H1 (cell line): ENCODE results near the gene CAD. TPM values are rescaled to one million over a fixed set of nuclear protein-coding genes. Genes with fewer than 3 reads are reported as not detected.

Experiments used
- CTCF ChIA-PET: fragments of 300-600 bp; sonication (Branson Sonifier 250); formaldehyde crosslinking; loops from one replicate; lab custom pipeline; 2021; ENCODE audit not compliant: partially characterized antibody; lab: Charles Lee
- POLR2A ChIA-PET: fragments of 300-600 bp; sonication (Branson Sonifier 250); formaldehyde crosslinking; loops from one replicate; lab custom pipeline; 2021; ENCODE audit warnings: inconsistent platforms; ENCODE audit not compliant: partially characterized antibody; lab: Charles Lee
- DNase-seq, 2 experiments: peaks; one replicate each; pipeline versions ENCODE4 v3.0.0 to v3.0.0-alpha.2; 2010 to 2022; ENCODE audit warnings: low spot score in 2 of 2, low read depth in 1 of 2, mixed read lengths in 1 of 2
- FAIRE-seq: peaks from 2 replicates; lab custom pipeline; 2011; peaks lifted over from hg19 to GRCh38; lab: Jason Lieb, UNC
- H2AFZ ChIP-seq: 2 replicates; pipeline ENCODE4 v1.8.1; 2012; ENCODE audit warnings: low read length, inconsistent platforms
- H2AK5ac ChIP-seq: 2 replicates; pipeline ENCODE4 v1.6.1; 2013; ENCODE audit warnings: low read depth, low read length
- H2BK120ac ChIP-seq: replicated peaks from 2 replicates; pipeline ENCODE3; 2013; ENCODE audit warnings: low read depth, low read length, inconsistent platforms
- H2BK12ac ChIP-seq: 2 replicates; pipeline ENCODE4 v1.6.1; 2013; ENCODE audit warnings: low read depth, low read length
- H2BK15ac ChIP-seq: 2 replicates; pipeline ENCODE4 v1.6.1; 2013; ENCODE audit warnings: low read length
- H2BK20ac ChIP-seq: 2 replicates; pipeline ENCODE4 v1.6.1; 2013; ENCODE audit warnings: low read length
- H2BK5ac ChIP-seq: 2 replicates; pipeline ENCODE4 v1.6.1; 2013; ENCODE audit warnings: low read depth, low read length
- H3K14ac ChIP-seq: 2 replicates; pipeline ENCODE4 v1.6.1; 2013; ENCODE audit warnings: inconsistent platforms; ENCODE audit not compliant: insufficient read length
- H3K18ac ChIP-seq: 2 replicates; pipeline ENCODE4 v1.6.1; 2013; ENCODE audit warnings: low read length; ENCODE audit errors: extremely low read depth
- H3K23ac ChIP-seq: 2 replicates; pipeline ENCODE4 v1.6.1; 2013; ENCODE audit warnings: inconsistent platforms; ENCODE audit not compliant: insufficient read length
- H3K23me2 ChIP-seq: 2 replicates; pipeline ENCODE4 v1.6.1; 2013; ENCODE audit warnings: low read depth, low read length
- H3K27ac ChIP-seq: 2 replicates; pipeline ENCODE4 v1.6.1; 2011; ENCODE audit warnings: low read depth, low read length, inconsistent platforms
- H3K27me3 ChIP-seq, 4 experiments: replicated peaks in 1 of 4; 1 replicate in 1 of 4; 2 replicates in 3 of 4; pipeline versions ENCODE4 v1.6.1 to v1.8.1; 2011 to 2013; ENCODE audit warnings: low read length in 3 of 4, mild to moderate bottlenecking in 3 of 4, inconsistent platforms in 2 of 4, mixed read lengths in 2 of 4, moderate library complexity in 1 of 4; ENCODE audit not compliant: control insufficient read depth in 3 of 4, insufficient read depth in 3 of 4; ENCODE audit errors: extremely low read depth in 1 of 4
- H3K36me3 ChIP-seq, 4 experiments: 2 replicates each; pipeline versions ENCODE4 v1.6.1 to v1.8.1; 2011 to 2013; ENCODE audit warnings: mild to moderate bottlenecking in 4 of 4, low read length in 3 of 4, moderate library complexity in 2 of 4, control low read depth in 1 of 4, inconsistent platforms in 1 of 4; ENCODE audit not compliant: insufficient read depth in 4 of 4, control insufficient read depth in 2 of 4
- H3K4ac ChIP-seq: replicated peaks from 2 replicates; pipeline ENCODE3; 2013; ENCODE audit warnings: low read length, low read depth, mixed read lengths, inconsistent platforms; ENCODE audit not compliant: insufficient read length
- H3K4me1 ChIP-seq, 4 experiments: replicated peaks in 1 of 4; 1 replicate in 1 of 4; 2 replicates in 3 of 4; pipeline versions ENCODE4 v1.6.1 to v1.8.1; 2011 to 2013; ENCODE audit warnings: low read length in 3 of 4, inconsistent platforms in 2 of 4, mixed read lengths in 1 of 4; ENCODE audit not compliant: insufficient read depth in 4 of 4, control insufficient read depth in 3 of 4
- H3K4me2 ChIP-seq, 2 experiments: 2 replicates each; pipeline versions ENCODE4 v1.6.1 to v1.8.1; 2011 to 2013; ENCODE audit warnings: low read depth in 2 of 2, low read length in 2 of 2, control low read depth in 1 of 2, inconsistent platforms in 1 of 2, mild to moderate bottlenecking in 1 of 2; ENCODE audit not compliant: insufficient read depth in 1 of 2
- H3K4me3 ChIP-seq, 4 experiments: fragments of 200-600, 300-600 bp in 1 of 4; sonication (generic), shearing (Covaris generic), sonication (Bioruptor Twin) in 1 of 4; 2 replicates each; pipeline versions ENCODE4 v1.5.1 to v1.8.1; 2011 to 2016; ENCODE audit warnings: low read length in 4 of 4, low read depth in 3 of 4, control low read depth in 2 of 4, inconsistent platforms in 2 of 4, mild to moderate bottlenecking in 2 of 4, mixed read lengths in 1 of 4, moderate library complexity in 1 of 4; ENCODE audit not compliant: insufficient read depth in 2 of 4; ENCODE audit errors: extremely low read depth in 1 of 4
- H3K56ac ChIP-seq: replicated peaks from 2 replicates; pipeline ENCODE3; 2013; ENCODE audit warnings: low read depth, mild to moderate bottlenecking, mixed read lengths, low read length, inconsistent platforms; ENCODE audit not compliant: insufficient read length
- H3K79me1 ChIP-seq: 2 replicates; pipeline ENCODE4 v1.6.1; 2013; ENCODE audit warnings: low read depth, low read length, control low read depth
- H3K79me2 ChIP-seq, 2 experiments: 2 replicates each; pipeline versions ENCODE4 v1.6.1 to v1.8.1; 2012 to 2013; ENCODE audit warnings: low read length in 2 of 2, mild to moderate bottlenecking in 2 of 2, inconsistent platforms in 1 of 2; ENCODE audit not compliant: insufficient read depth in 2 of 2, control insufficient read depth in 1 of 2
- H3K9ac ChIP-seq, 4 experiments: replicated peaks in 1 of 4; 1 replicate in 1 of 4; 2 replicates in 3 of 4; pipeline versions ENCODE4 v1.6.1 to v1.8.1; 2011 to 2013; ENCODE audit warnings: low read depth in 3 of 4, low read length in 3 of 4, control low read depth in 2 of 4, mild to moderate bottlenecking in 2 of 4, moderate library complexity in 2 of 4, inconsistent platforms in 1 of 4; ENCODE audit errors: extremely low read depth in 1 of 4
- H3K9me3 ChIP-seq, 2 experiments: 2 replicates each; pipeline versions ENCODE4 v1.6.1 to v1.8.1; 2012 to 2013; ENCODE audit warnings: mild to moderate bottlenecking in 2 of 2, moderate library complexity in 2 of 2, control low read depth in 1 of 2, inconsistent platforms in 1 of 2, low read depth in 1 of 2, low read length in 1 of 2, mixed read lengths in 1 of 2; ENCODE audit not compliant: insufficient read depth in 2 of 2
- H4K20me1 ChIP-seq, 2 experiments: replicated peaks in 1 of 2; 2 replicates each; pipeline versions ENCODE3 to v1.8.1; 2011 to 2013; ENCODE audit warnings: inconsistent platforms in 2 of 2, low read length in 2 of 2, mild to moderate bottlenecking in 1 of 2; ENCODE audit not compliant: insufficient read depth in 2 of 2, control insufficient read depth in 1 of 2
- H4K5ac ChIP-seq: 2 replicates; pipeline ENCODE4 v1.6.1; 2013; ENCODE audit warnings: low read length, low read depth, mixed read lengths, inconsistent platforms; ENCODE audit not compliant: insufficient read length
- H4K8ac ChIP-seq: 2 replicates; pipeline ENCODE4 v1.8.0; 2013; ENCODE audit warnings: mild to moderate bottlenecking, moderate library complexity, low read length, inconsistent platforms; ENCODE audit not compliant: insufficient read depth; ENCODE audit errors: extremely low read depth
- H4K91ac ChIP-seq: replicated peaks from 2 replicates; pipeline ENCODE3; 2013; ENCODE audit warnings: low read length, mixed read lengths, inconsistent platforms; ENCODE audit not compliant: insufficient read length
- BCL11A ChIP-seq, 2 experiments: IDR thresholded peaks; one replicate each; pipeline ENCODE4 v1.6.1; 2011; ENCODE audit warnings: low read depth in 2 of 2, low read length in 2 of 2, mild to moderate bottlenecking in 2 of 2
- CBX8 ChIP-seq: fragments of 300-800, 300-1000 bp; sonication (generic); IDR thresholded peaks from 2 replicates; pipeline ENCODE4 v1.7.1; 2016; ENCODE audit warnings: low read depth, low read length, borderline replicate concordance
- CEBPB ChIP-seq: IDR thresholded peaks from 2 replicates; pipeline ENCODE4 v1.6.1; 2012; ENCODE audit warnings: low read depth, low read length
- EGR1 ChIP-seq: IDR thresholded peaks from 2 replicates; pipeline ENCODE4 v1.6.1; 2011; ENCODE audit warnings: low read depth, low read length, borderline replicate concordance
- GABPA ChIP-seq: IDR thresholded peaks from 2 replicates; pipeline ENCODE4 v1.6.1; 2011; ENCODE audit warnings: mild to moderate bottlenecking, low read length, moderate library complexity, borderline replicate concordance; ENCODE audit not compliant: insufficient read depth
- KDM4A ChIP-seq: IDR thresholded peaks from one replicate; pipeline ENCODE4 v1.7.1; 2012; ENCODE audit warnings: low read depth, mild to moderate bottlenecking, moderate library complexity, low read length, inconsistent platforms; ENCODE audit not compliant: severe bottlenecking
- KDM5A ChIP-seq: fragments of 200-600 bp; IDR thresholded peaks from 2 replicates; pipeline ENCODE4 v1.7.1; 2012; ENCODE audit warnings: mild to moderate bottlenecking, low read length, inconsistent platforms, mixed read lengths
- MAX ChIP-seq: IDR thresholded peaks from 2 replicates; pipeline ENCODE4 v1.6.1; 2012; ENCODE audit warnings: inconsistent platforms
- NANOG ChIP-seq: IDR thresholded peaks from 2 replicates; pipeline ENCODE4 v1.6.1; 2011; ENCODE audit warnings: low read length, low read depth, mild to moderate bottlenecking, inconsistent platforms; ENCODE audit not compliant: insufficient read depth, poor library complexity, severe bottlenecking
- POLR2A ChIP-seq, 2 experiments: IDR thresholded peaks; 1 replicate in 1 of 2; 2 replicates in 1 of 2; pipeline ENCODE4 v1.6.1; 2011; ENCODE audit warnings: low read depth in 2 of 2, low read length in 2 of 2, mild to moderate bottlenecking in 2 of 2; ENCODE audit errors: control extremely low read depth in 1 of 2
- RXRA ChIP-seq: IDR thresholded peaks from 2 replicates; pipeline ENCODE4 v1.6.1; 2011; ENCODE audit warnings: low read depth, mild to moderate bottlenecking, low read length, moderate library complexity; ENCODE audit not compliant: insufficient read depth
- SIRT6 ChIP-seq: IDR thresholded peaks from one replicate; pipeline ENCODE4 v1.7.1; 2012; ENCODE audit warnings: low read length, inconsistent platforms
- SIX5 ChIP-seq: IDR thresholded peaks from 2 replicates; pipeline ENCODE4 v1.6.1; 2011; ENCODE audit warnings: mild to moderate bottlenecking, low read depth, low read length
- SRF ChIP-seq: IDR thresholded peaks from 2 replicates; pipeline ENCODE4 v1.6.1; 2011; ENCODE audit warnings: mild to moderate bottlenecking, low read depth, low read length, moderate library complexity
- TAF7 ChIP-seq: optimal IDR thresholded peaks from 2 replicates; pipeline ENCODE3; 2011; ENCODE audit warnings: low read depth, mild to moderate bottlenecking, inconsistent platforms, low read length, moderate library complexity, borderline replicate concordance
- WGBS, 2 experiments: shearing (Covaris generic) in 1 of 2; methylation state at CpG; one replicate each; pipeline versions ENCODE4 v1.1.6 to v1.1.7; 2013 to 2015; ENCODE audit warnings: low lambda C conversion rate in 2 of 2, mixed read lengths in 2 of 2, inconsistent platforms in 1 of 2, low coverage in 1 of 2, missing lambda C conversion rate in 1 of 2; ENCODE audit not compliant: insufficient replicate concordance in 2 of 2, insufficient coverage in 1 of 2, insufficient read length in 1 of 2; ENCODE audit errors: extremely low coverage in 1 of 2, missing lambda C conversion rate in 1 of 2; 5-methylcytosine and 5-hydroxymethylcytosine counted together
- polyA plus RNA-seq, 7 experiments: library from polyadenylated mRNA; depleted of rRNA in 3 of 7; stranded (reverse) in 5 of 7; unstranded in 2 of 7; fragments of >200 nt in 5 of 7; fragments of 200-250 nt in 2 of 7; gene quantifications; 1 replicate in 5 of 7; 2 replicates in 1 of 7; 4 replicates in 1 of 7; pipeline versions ENCODE4 v1.2.1 to v1.2.3, GENCODE V29; 2011 to 2013; ENCODE audit warnings: missing spikeins in 2 of 7, mixed read lengths in 2 of 7
- total RNA-seq: library from RNA; stranded (reverse); fragmentation: NEBNext Ultra II Directional; extraction: Animal tissue kit (Norgen Biotek cat#: 25700); gene quantifications from 2 replicates; pipeline ENCODE4 v1.2.1, GENCODE V29; 2021

The CAD gene
- total and polyA plus RNA-seq, 2 of the 8 experiments (the other 6 are each of a cell fraction or from before 2014, with no cell fraction given) = 130 to 146 TPM

GRCh38 chr2:27285481-27285880, 68.3 kb downstream of the CAD start:
- Histone ChIP-seq H3K14ac (no peak overlapping the region), H3K9ac (no peak overlapping the region), H3K4me2 (no peak overlapping the region), H3K23ac (no peak overlapping the region), H3K23me2 (peaks cover 3% of the 10 kb centered on the region), H3K56ac (no peak overlapping the region), H3K18ac (no peak overlapping the region), H2AFZ (no peak overlapping the region), H3K36me3 (no peaks in the 10 kb centered on the region), H4K5ac (no peak overlapping the region), H2AK5ac (no peak overlapping the region), H2BK20ac (no peak overlapping the region), H2BK5ac (no peak overlapping the region), H3K4me3 (no peak overlapping the region), H3K27ac (no peak overlapping the region), H4K20me1 (no peaks in the 10 kb centered on the region), H2BK120ac (no peak overlapping the region), H3K27me3 (peaks cover 0 to 4% (median 0%) of the 10 kb centered on the region in 4 experiments; a peak in 1 of 7 replicates), H3K9me3 (no peaks in the 10 kb centered on the region), H2BK12ac (no peak overlapping the region), H4K8ac (no peak overlapping the region), H4K91ac (no peak overlapping the region), H3K79me2 (no peaks in the 10 kb centered on the region), H3K79me1 (no peaks in the 10 kb centered on the region), H2BK15ac (no peak overlapping the region), H3K4ac (no peak overlapping the region), H3K4me1 (peaks cover 4 to 18% (median 13%) of the 10 kb centered on the region in 4 experiments)
- WGBS, 2 experiments = 74% methylated on average over 6 of the region's 6 CpGs; no CpG with 5 or more reads in 1 of the 2 experiments
- ChIA-PET POLR2A (interaction anchor here (1.1 to 11.9 kb wide), 3 partner anchors 12 to 38 kb away, joined by 3 to 149 read pairs (median 4); no protein-coding TSS in a partner anchor), CTCF (interaction anchor here (0.6 to 20.2 kb wide), 6 partner anchors 10 to 204 kb away, joined by 3 to 413 read pairs (median 92); partner anchors contain the start of gene SLC30A3)
- DNase-seq (no peak), FAIRE-seq (no peak)
- TF ChIP-seq MAX = no peak
- no peak for TF ChIP-seq RXRA
- no peak for TF ChIP-seq SIX5
- no peak for TF ChIP-seq GABPA
- no peak for TF ChIP-seq EGR1
- no peak for TF ChIP-seq CBX8
- no peak for TF ChIP-seq KDM5A
- no peak for TF ChIP-seq KDM4A
- no peak for TF ChIP-seq SRF
- no peak for TF ChIP-seq SIRT6
- TF ChIP-seq NANOG = no peak
- no peak for TF ChIP-seq CEBPB
- TF ChIP-seq TAF7 = no peak
- TF ChIP-seq BCL11A (IDR thresholded peaks at IDR 0.05; ENCODE audit: low read depth in 2 of 2, low read length in 2 of 2) = no peak
- TF ChIP-seq POLR2A (IDR thresholded peaks at IDR 0.05; ENCODE audit: control extremely low read depth in 1 of 2, low read depth in 2 of 2, low read length in 2 of 2) = no peak
